CD14-positive monocyte (primary cell): Measurements from ENCODE around the gene FRA10AC1. TPM values are rescaled to one million over a fixed set of nuclear protein-coding genes. Genes with fewer than 3 reads are reported as not detected.

Experiments used
- DNase-seq, 3 donors: peaks; one replicate each; pipeline ENCODE4 v3.0.0-alpha.2; 2011 to 2022
- H2AFZ ChIP-seq: 2 replicates; pipeline ENCODE4 v1.6.0; 2012; ENCODE audit warnings: mild to moderate bottlenecking, low read depth, low read length, inconsistent platforms; ENCODE audit not compliant: insufficient read depth, poor library complexity, severe bottlenecking
- H3K27ac ChIP-seq, 2 donors: 1 replicate in 1 of 2; 2 replicates in 1 of 2; pipeline ENCODE4 v1.5.1; 2012 to 2013; ENCODE audit warnings: low read length in 2 of 2, control low read depth in 1 of 2, inconsistent platforms in 1 of 2, low read depth in 1 of 2, mild to moderate bottlenecking in 1 of 2
- H3K27me3 ChIP-seq, 2 donors: one replicate each; pipeline versions ENCODE4 v1.6.0 to v1.6.1; 2011 to 2013; ENCODE audit warnings: low read length in 2 of 2; ENCODE audit not compliant: control insufficient read depth in 2 of 2, insufficient read depth in 2 of 2
- H3K36me3 ChIP-seq, 2 donors: replicated peaks in 1 of 2; 1 replicate in 1 of 2; 2 replicates in 1 of 2; pipeline versions ENCODE4 v1.5.1 to v1.6.1; 2012 to 2013; ENCODE audit warnings: low read length in 2 of 2, control low read depth in 1 of 2, inconsistent platforms in 1 of 2, mild to moderate bottlenecking in 1 of 2; ENCODE audit not compliant: insufficient read depth in 2 of 2, control insufficient read depth in 1 of 2
- H3K4me1 ChIP-seq, 2 donors: 1 replicate in 1 of 2; 2 replicates in 1 of 2; pipeline versions ENCODE4 v1.5.1 to v1.6.1; 2012 to 2013; ENCODE audit warnings: low read length in 2 of 2, control low read depth in 1 of 2, inconsistent platforms in 1 of 2, mild to moderate bottlenecking in 1 of 2, moderate library complexity in 1 of 2; ENCODE audit not compliant: insufficient read depth in 2 of 2, control insufficient read depth in 1 of 2
- H3K4me2 ChIP-seq: replicated peaks from 2 replicates; pipeline ENCODE3; 2012; ENCODE audit warnings: low read length, moderate library complexity, mild to moderate bottlenecking; ENCODE audit not compliant: poor library complexity, severe bottlenecking; ENCODE audit errors: extremely low read depth
- H3K4me3 ChIP-seq, 3 experiments: fragments of 200-600 bp in 1 of 3; sonication (generic) in 1 of 3; replicated peaks in 1 of 3; 1 replicate in 2 of 3; 2 replicates in 1 of 3; pipeline ENCODE4 v1.5.1; 2011 to 2013; ENCODE audit warnings: low read length in 3 of 3, mild to moderate bottlenecking in 3 of 3, control low read depth in 2 of 3, low read depth in 2 of 3, inconsistent platforms in 1 of 3, moderate library complexity in 1 of 3
- H3K79me2 ChIP-seq: 2 replicates; pipeline ENCODE4 v1.6.0; 2012; ENCODE audit warnings: mild to moderate bottlenecking, control low read depth, inconsistent platforms, low read length, moderate library complexity; ENCODE audit not compliant: insufficient read depth
- H3K9ac ChIP-seq: 2 replicates; pipeline ENCODE4 v1.6.0; 2017; ENCODE audit warnings: low read length, mild to moderate bottlenecking; ENCODE audit not compliant: insufficient read depth, poor library complexity, severe bottlenecking
- H3K9me3 ChIP-seq, 2 donors: replicated peaks in 1 of 2; 1 replicate in 1 of 2; 2 replicates in 1 of 2; pipeline versions ENCODE4 v1.5.1 to v1.6.1; 2012 to 2013; ENCODE audit warnings: low read length in 2 of 2, control low read depth in 1 of 2; ENCODE audit not compliant: control insufficient read depth in 1 of 2, insufficient read depth in 1 of 2
- H4K20me1 ChIP-seq: 2 replicates; pipeline ENCODE4 v1.6.0; 2012; ENCODE audit warnings: mild to moderate bottlenecking, low read length, control low read depth, moderate library complexity; ENCODE audit not compliant: insufficient read depth
- H3K27ac Mint-ChIP-seq, 7 donors: one replicate each; pipeline ENCODE4 v1.8.0; 2020; ENCODE audit warnings: mild to moderate bottlenecking in 7 of 7, mixed read lengths in 7 of 7, moderate library complexity in 6 of 7, inconsistent platforms in 2 of 7
- H3K27me3 Mint-ChIP-seq, 3 donors: one replicate each; pipeline ENCODE4 v1.8.0; 2021 to 2022; ENCODE audit warnings: low read depth in 3 of 3, mild to moderate bottlenecking in 3 of 3, mixed read lengths in 3 of 3, moderate library complexity in 3 of 3, inconsistent platforms in 1 of 3
- H3K36me3 Mint-ChIP-seq, 2 donors: one replicate each; pipeline ENCODE4 v1.8.0; 2020; ENCODE audit warnings: mixed read lengths in 2 of 2, inconsistent platforms in 1 of 2, mild to moderate bottlenecking in 1 of 2
- H3K4me1 Mint-ChIP-seq: one replicate; pipeline ENCODE4 v1.8.0; 2020; ENCODE audit warnings: mild to moderate bottlenecking, mixed read lengths
- H3K4me3 Mint-ChIP-seq, 2 donors: one replicate each; pipeline ENCODE4 v1.8.0; 2020; ENCODE audit warnings: mild to moderate bottlenecking in 2 of 2, mixed read lengths in 2 of 2, moderate library complexity in 1 of 2
- H3K9me3 Mint-ChIP-seq, 7 donors: one replicate each; pipeline ENCODE4 v1.8.0; 2020 to 2022; ENCODE audit warnings: mixed read lengths in 7 of 7, mild to moderate bottlenecking in 6 of 7, moderate library complexity in 6 of 7, inconsistent platforms in 2 of 7
- CTCF ChIP-seq: fragments of 200-600 bp; IDR thresholded peaks from one replicate; pipeline ENCODE4 v1.8.0; 2022; ENCODE audit warnings: antibody characterized with exemption, mild to moderate bottlenecking
- WGBS: methylation state at CpG from one replicate; pipeline ENCODE4 v1.1.5; 2013; ENCODE audit warnings: missing lambda C conversion rate; ENCODE audit not compliant: insufficient coverage; 5-methylcytosine and 5-hydroxymethylcytosine counted together
- intact Hi-C, 2 donors: fragments of 100-400 bp; cut with micrococcal nuclease; formaldehyde crosslinking; loops; one replicate each; pipeline versions ENCODE4 v1.15.0 to v1.15.1; 2023
- polyA plus RNA-seq, 3 donors: library from polyadenylated mRNA; depleted of rRNA in 1 of 3; unstranded in 2 of 3; stranded (reverse) in 1 of 3; fragments of 300-500 nt in 2 of 3; fragments of >200 nt in 1 of 3; fragmentation: Illumina TruSeq in 2 of 3; gene quantifications; 1 replicate in 2 of 3; 2 replicates in 1 of 3; pipeline ENCODE4 v1.2.3, GENCODE V29; 2012 to 2021

FRA10AC1 gene
- polyA plus RNA-seq, 3 donors: 0.95 to 7.2 (median 2.0) TPM

DNA sequence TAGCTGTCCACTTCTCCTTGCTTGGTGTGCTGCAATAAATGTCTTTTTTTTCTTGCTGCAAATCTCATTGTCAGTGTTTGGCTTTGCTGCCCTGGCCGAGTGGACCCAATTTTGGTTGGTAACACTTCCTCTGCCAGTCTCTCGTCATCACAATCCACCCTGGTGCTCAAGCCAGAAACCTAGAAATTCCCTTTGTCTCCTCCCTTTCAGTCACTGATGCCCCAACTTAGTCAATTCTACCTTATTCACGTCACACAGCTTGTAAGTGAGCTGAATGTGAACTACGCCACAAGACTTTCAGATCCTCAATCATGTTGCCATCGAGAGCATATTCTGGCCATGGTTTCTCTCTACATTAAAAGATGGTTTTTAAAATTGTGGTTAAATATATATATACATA, 13.0 kb upstream of the FRA10AC1 start:
- H3K4me1 ChIP-seq: peaks cover 13 to 16% of the 10 kb centered on the region in 2 donors
- H3K4me3 ChIP-seq: no peak overlapping the region
- DNase-seq: peak in 1 of 3 donors; percentile 30
- no peak overlapping the region for H3K4me2 ChIP-seq
- TF ChIP-seq CTCF: no peak
- Mint-ChIP-seq H3K36me3 (no peaks in the 10 kb centered on the region), H3K4me3 (no peak overlapping the region), H3K9me3 (peaks cover 0 to 3% (median 0%) of the 10 kb centered on the region in 7 donors), H3K27ac (no peak overlapping the region), H3K4me1 (peaks cover 19% of the 10 kb centered on the region), H3K27me3 (peaks cover 1 to 6% (median 4%) of the 10 kb centered on the region in 3 donors)
- H3K9ac ChIP-seq: no peak overlapping the region
- no peak overlapping the region for H3K27ac ChIP-seq
- intact Hi-C loops: no loop called here
- H3K36me3 ChIP-seq: no peaks in the 10 kb centered on the region
- H3K79me2 ChIP-seq: no peaks in the 10 kb centered on the region
- H4K20me1 ChIP-seq: no peaks in the 10 kb centered on the region
- no peak overlapping the region for H2AFZ ChIP-seq
- WGBS: 60% methylated on average over 1 of the region's 5 CpGs
- no peaks in the 10 kb centered on the region for H3K9me3 ChIP-seq
- H3K27me3 ChIP-seq: no peaks in the 10 kb centered on the region

GRCh38 chr10:93712593-93712992, 10.2 kb upstream of the FRA10AC1 start:
- intact Hi-C loops: no loop called here
- no peaks in the 10 kb centered on the region for H3K36me3 Mint-ChIP-seq
- Histone ChIP-seq H3K36me3 (no peaks in the 10 kb centered on the region), H3K27ac (no peak overlapping the region), H2AFZ (no peak overlapping the region), H3K4me1 (no peaks in the 10 kb centered on the region), H3K4me3 (no peak overlapping the region), H3K9me3 (no peaks in the 10 kb centered on the region), H3K9ac (no peak overlapping the region), H3K79me2 (no peaks in the 10 kb centered on the region), H3K27me3 (no peaks in the 10 kb centered on the region), H4K20me1 (no peaks in the 10 kb centered on the region), H3K4me2 (no peak overlapping the region)
- TF ChIP-seq CTCF: no peak
- no peak overlapping the region for H3K4me3 Mint-ChIP-seq
- H3K4me1 Mint-ChIP-seq: peaks cover 3% of the 10 kb centered on the region
- no peak for DNase-seq
- peak overlapping the region in 1 of 7 donors; percentile 14 for H3K27ac Mint-ChIP-seq
- H3K27me3 Mint-ChIP-seq: peaks cover 1 to 4% (median 2%) of the 10 kb centered on the region in 3 donors
- no peaks in the 10 kb centered on the region for H3K9me3 Mint-ChIP-seq
- 97% methylated on average over 2 of the region's 2 CpGs for WGBS
